Measurements from ENCODE around the gene DHRS1.

The DHRS1 gene

GRCh38 chr14:24255438-24255837, 44.1 kb downstream of the DHRS1 start:
- CTCF ChIA-PET: interaction anchor here (0.6 to 1.0 kb wide), 4 partner anchors 13 to 176 kb away, joined by 3 to 4 read pairs (median 3); partner anchors contain the start of gene TINF2
- TF ChIP-seq ZNF26 (tag by site-specific recombination; IDR thresholded peaks at IDR 0.05) (no peak), ZNF335 (tag by site-specific recombination; conservative IDR thresholded peaks at IDR 0.05) (no peak), PBX3 (CRISPR knock-in tag; IDR thresholded peaks at IDR 0.05) (no peak), ZNF645 (tag by site-specific recombination; IDR thresholded peaks at IDR 0.05) (no peak), ZNF677 (tag by site-specific recombination; IDR thresholded peaks at IDR 0.05) (no peak), ZSCAN4 (tag by site-specific recombination; IDR thresholded peaks at IDR 0.05) (no peak), ZNF155 (tag by site-specific recombination; IDR thresholded peaks at IDR 0.05) (no peak), OVOL3 (tag by site-specific recombination; IDR thresholded peaks at IDR 0.05) (no peak), ZNF501 (tag by site-specific recombination; IDR thresholded peaks at IDR 0.05) (no peak), ZNF654 (tag by site-specific recombination; IDR thresholded peaks at IDR 0.05; ENCODE audit: low read depth) (no peak), ZNF843 (tag by site-specific recombination; IDR thresholded peaks at IDR 0.05) (no peak), ZEB2 (tag by site-specific recombination; IDR thresholded peaks at IDR 0.05) (no peak), ZNF621 (tag by site-specific recombination; IDR thresholded peaks at IDR 0.05) (no peak)
- Histone ChIP-seq H3K9me3 (ENCODE audit: control insufficient read depth, insufficient read depth, low read depth, low read length) (no peaks in the 10 kb centered on the region), H3K36me3 (ENCODE audit: control insufficient read depth in 2 of 2, insufficient read depth in 1 of 2, low read length in 2 of 2) (peaks cover 0 to 15% of the 10 kb centered on the region in 2 experiments; a peak in 2 of 3 replicates), H3K4me3 (ENCODE audit: low read depth, low read length) (no peak overlapping the region), H3K4me1 (ENCODE audit: control insufficient read depth, insufficient read depth, low read length) (no peaks in the 10 kb centered on the region), H3K27ac (ENCODE audit: extremely low read depth, low read depth, low read length) (no peak overlapping the region)
- POLR2A ChIA-PET: interaction anchor here (0.8 kb wide), 1 partner anchor 16 kb away, joined by 3 read pairs; the partner anchor contains the start of gene RABGGTA

GRCh38 chr14:24254630-24255392, 44.8 kb downstream of the DHRS1 start:
- H3K36me3 ChIP-seq (ENCODE audit: control insufficient read depth in 2 of 2, insufficient read depth in 1 of 2, low read length in 2 of 2): peaks cover 0 to 15% of the 10 kb centered on the region in 2 experiments; a peak in 2 of 3 replicates
- H3K4me1 ChIP-seq (ENCODE audit: control insufficient read depth, insufficient read depth, low read length): no peaks in the 10 kb centered on the region
- TF ChIP-seq ZNF529 (tag by site-specific recombination; IDR thresholded peaks at IDR 0.05; ENCODE audit: insufficient replicate concordance) (no peak), ZNF266 (tag by site-specific recombination; IDR thresholded peaks at IDR 0.05; ENCODE audit: low read depth) (no peak)
- H3K4me3 ChIP-seq (ENCODE audit: low read depth, low read length): no peak overlapping the region
- no peak overlapping the region for H3K27ac ChIP-seq (ENCODE audit: extremely low read depth, low read depth, low read length)
- ChIA-PET POLR2A (interaction anchor here (0.8 kb wide), 1 partner anchor 16 kb away, joined by 3 read pairs; the partner anchor contains the start of gene RABGGTA), CTCF (interaction anchor here (0.6 to 4.6 kb wide), 5 partner anchors 12 to 177 kb away, joined by 3 to 22 read pairs (median 3); partner anchors contain the start of gene TINF2)
- no peaks in the 10 kb centered on the region for H3K9me3 ChIP-seq (ENCODE audit: control insufficient read depth, insufficient read depth, low read depth, low read length)

- no peak overlapping the region for H3K27ac ChIP-seq (ENCODE audit: extremely low read depth, low read depth, low read length)
- no peaks in the 10 kb centered on the region for H3K9me3 ChIP-seq (ENCODE audit: control insufficient read depth, insufficient read depth, low read depth, low read length)
- ChIA-PET POLR2A (interaction anchor here (2.2 kb wide), 1 partner anchor 17 kb away, joined by 6 read pairs; the partner anchor contains the start of gene RABGGTA), CTCF (interaction anchor here (0.6 to 4.6 kb wide), 2 partner anchors 11 to 36 kb away, joined by 3 to 22 read pairs; partner anchors contain the start of gene TINF2)
- H3K36me3 ChIP-seq (ENCODE audit: control insufficient read depth in 2 of 2, insufficient read depth in 1 of 2, low read length in 2 of 2): peaks cover 0 to 15% of the 10 kb centered on the region in 2 experiments; a peak in 2 of 3 replicates
- H3K4me3 ChIP-seq (ENCODE audit: low read depth, low read length): no peak overlapping the region
- no peaks in the 10 kb centered on the region for H3K4me1 ChIP-seq (ENCODE audit: control insufficient read depth, insufficient read depth, low read length)
- TF ChIP-seq ZNF211 (tag by site-specific recombination; IDR thresholded peaks at IDR 0.05; ENCODE audit: low read depth) (no peak), GLI4 (tag by site-specific recombination; IDR thresholded peaks at IDR 0.05) (no peak), SCRT1 (tag by site-specific recombination; IDR thresholded peaks at IDR 0.05; ENCODE audit: borderline replicate concordance) (no peak), ZNF610 (tag by site-specific recombination; IDR thresholded peaks at IDR 0.05; ENCODE audit: borderline replicate concordance) (no peak), ZNF785 (tag by site-specific recombination; IDR thresholded peaks at IDR 0.05) (no peak), PRDM1 (tag by site-specific recombination; IDR thresholded peaks at IDR 0.05) (no peak), IKZF3 (tag by site-specific recombination; IDR thresholded peaks at IDR 0.05) (no peak), ZNF16 (tag by site-specific recombination; IDR thresholded peaks at IDR 0.05; ENCODE audit: low read depth) (no peak), ZNF175 (tag by site-specific recombination; IDR thresholded peaks at IDR 0.05) (no peak), ZNF701 (tag by site-specific recombination; IDR thresholded peaks at IDR 0.05) (no peak), SCRT2 (tag by site-specific recombination; IDR thresholded peaks at IDR 0.05) (no peak), ZNF184 (tag by site-specific recombination; IDR thresholded peaks at IDR 0.05) (no peak), ZFP3 (tag by site-specific recombination; IDR thresholded peaks at IDR 0.05; ENCODE audit: low read depth) (no peak)
Observed at GRCh38 chr14:24253936-24254335, 45.6 kb downstream of the DHRS1 start.

Data from HEK293 (cell line).